K562 (cell line): ENCODE results near the gene TMEM191C. TPM values are rescaled to one million over a fixed set of nuclear protein-coding genes. Genes with fewer than 3 reads are reported as not detected.

ENCODE experiments used
- ATF3 ChIP-seq, 2 experiments: fragments of 450-650 bp in 1 of 2; sonication (generic) in 1 of 2; formaldehyde crosslinking in 1 of 2; IDR thresholded peaks in 1 of 2; conservative IDR thresholded peaks in 1 of 2; 2 replicates each; pipeline versions ENCODE4 v1.6.1 to v1.8.1; 2016 to 2023; ENCODE audit warnings: mild to moderate bottlenecking in 2 of 2, moderate library complexity in 2 of 2, inconsistent platforms in 1 of 2, missing genetic modification reagents in 1 of 2
- HLTF ChIP-seq: fragments of 450-650 bp; IDR thresholded peaks from 2 replicates; pipeline ENCODE4 v1.6.1; 2016
- KLF10 ChIP-seq: fragments of 250-450 bp; sonication (Bioruptor Pico); IDR thresholded peaks from 2 replicates; pipeline ENCODE4 v1.6.1; 2021; ENCODE audit warnings: matching md5 sums
- MAZ ChIP-seq, 2 experiments: fragments of 450-650 bp in 1 of 2; sonication (generic) in 1 of 2; formaldehyde crosslinking; IDR thresholded peaks in 1 of 2; conservative IDR thresholded peaks in 1 of 2; 2 replicates each; pipeline versions ENCODE4 v1.4.0 to v1.5.0; 2020; ENCODE audit warnings: mild to moderate bottlenecking in 1 of 2, missing genetic modification reagents in 1 of 2
- MIER1 ChIP-seq: fragments of 450-650 bp; IDR thresholded peaks from 2 replicates; pipeline ENCODE4 v1.6.1; 2016; ENCODE audit warnings: antibody characterized with exemption, mild to moderate bottlenecking, low read depth
- PATZ1 ChIP-seq: fragments of 250-450 bp; sonication (Bioruptor Pico); IDR thresholded peaks from 2 replicates; pipeline ENCODE4 v1.5.0; 2020; ENCODE audit warnings: mild to moderate bottlenecking, borderline replicate concordance
- PHF21A ChIP-seq: fragments of 450-650 bp; IDR thresholded peaks from 2 replicates; pipeline ENCODE4 v1.6.1; 2017; ENCODE audit warnings: low read depth, borderline replicate concordance
- RBM15 ChIP-seq: fragments of 200-400 bp; formaldehyde crosslinking; IDR thresholded peaks from 2 replicates; pipeline ENCODE4 v1.6.1; 2018; ENCODE audit warnings: mild to moderate bottlenecking, low read length, moderate library complexity; ENCODE audit not compliant: insufficient read depth
- RBM17 ChIP-seq: fragments of 200-400 bp; formaldehyde crosslinking; IDR thresholded peaks from 2 replicates; pipeline ENCODE4 v1.6.1; 2017; ENCODE audit warnings: low read depth, mild to moderate bottlenecking, low read length, borderline replicate concordance
- RNF219 ChIP-seq: fragments of 250-450 bp; sonication (Bioruptor Pico); IDR thresholded peaks from 2 replicates; pipeline ENCODE4 v1.5.0; 2022; ENCODE audit warnings: mild to moderate bottlenecking
- SAFB2 ChIP-seq: fragments of 200-400 bp; formaldehyde crosslinking; IDR thresholded peaks from 2 replicates; pipeline ENCODE4 v1.6.1; 2018; ENCODE audit warnings: borderline replicate concordance, low read length, low read depth, moderate library complexity; ENCODE audit not compliant: severe bottlenecking
- SIN3B ChIP-seq: fragments of 450-650 bp; IDR thresholded peaks from 2 replicates; pipeline ENCODE4 v1.6.1; 2017; ENCODE audit warnings: low read depth, mild to moderate bottlenecking, moderate library complexity
- SNRNP70 ChIP-seq: fragments of 200-400 bp; formaldehyde crosslinking; optimal IDR thresholded peaks from 2 replicates; pipeline ENCODE3; 2017; ENCODE audit warnings: low read depth, low read length
- SRSF1 ChIP-seq: fragments of 200-400 bp; formaldehyde crosslinking; IDR thresholded peaks from 2 replicates; pipeline ENCODE4 v1.6.1; 2017; ENCODE audit warnings: mild to moderate bottlenecking, low read depth, low read length, moderate library complexity
- ZSCAN32 ChIP-seq: fragments of 450-650 bp; formaldehyde crosslinking; IDR thresholded peaks from 2 replicates; pipeline ENCODE4 v1.4.0; 2020; ENCODE audit warnings: mild to moderate bottlenecking, moderate library complexity
- polyA plus RNA-seq, 8 experiments: library from polyadenylated mRNA; depleted of rRNA in 4 of 8; stranded (reverse) in 5 of 8; unstranded in 3 of 8; fragments of >200 nt; fragmentation: Nextera tagmentation in 2 of 8; fragmentation: Illumina TruSeq in 1 of 8; extraction: Ambion mirVana in 2 of 8; extraction: Trizol in 1 of 8; gene quantifications; 2 replicates each; pipeline versions ENCODE4 v1.2.1 to v1.2.3, GENCODE V29; 2011 to 2014; ENCODE audit warnings: inconsistent platforms in 1 of 8, missing spikeins in 1 of 8
- total RNA-seq, 7 experiments: library from RNA; depleted of rRNA in 6 of 7; stranded (reverse); fragments of >200 nt in 6 of 7; fragmentation: Illumina TruSeq in 2 of 7; extraction: Trizol in 2 of 7; gene quantifications; 2 replicates each; pipeline versions ENCODE4 v1.2.1 to v1.2.3, GENCODE V29; 2011 to 2021; ENCODE audit warnings: low replicate concordance in 1 of 7
- TF ChIP-seq, protein P1 (sequence below): fragments of 450-650 bp; conservative IDR thresholded peaks from 2 replicates; pipeline ENCODE4 v1.6.1; 2016; ENCODE audit warnings: missing genetic modification characterization, low read depth, mild to moderate bottlenecking, missing compliant biosample characterization, moderate library complexity
- TF ChIP-seq, protein P2 (sequence below): fragments of 450-650 bp; IDR thresholded peaks from 2 replicates; pipeline ENCODE4 v1.6.1; 2017; ENCODE audit warnings: mild to moderate bottlenecking, moderate library complexity
- TF ChIP-seq, protein P3 (sequence below): sonication (generic); formaldehyde crosslinking; IDR thresholded peaks from 2 replicates; pipeline ENCODE4 v1.8.0; 2022; ENCODE audit warnings: mild to moderate bottlenecking, missing genetic modification reagents, borderline replicate concordance

TMEM191C gene
- total and polyA plus RNA-seq, 9 of the 15 experiments (the other 6 are each of a cell fraction or from before 2014, with no cell fraction given) = 0.15 to 7.1 (median 1.1) TPM

DNA sequence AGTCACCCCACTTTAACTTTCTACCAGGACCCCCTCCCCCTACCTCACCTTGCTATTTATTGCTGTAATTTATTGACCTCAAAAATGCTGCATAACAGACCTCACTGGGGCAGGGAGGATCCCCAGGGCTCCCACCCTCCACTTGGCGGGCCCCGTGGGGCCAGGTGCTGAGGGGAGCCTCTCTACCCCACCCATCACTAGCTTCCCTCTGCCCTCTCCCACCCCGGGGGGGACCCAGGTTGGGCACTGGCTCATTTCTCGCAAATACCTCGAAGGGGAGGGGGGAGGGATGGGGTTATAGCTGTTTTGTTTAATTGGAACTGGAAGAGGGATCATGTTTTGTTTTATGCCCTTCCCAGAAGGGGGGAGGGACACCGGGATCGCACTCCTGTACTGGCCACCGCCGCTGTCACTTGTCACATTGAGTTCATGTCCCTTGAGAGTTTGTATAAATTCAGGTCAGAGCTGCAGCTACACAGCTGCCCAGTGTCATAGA lies 16.3 kb upstream of the TMEM191C start (continued):
- TF ChIP-seq ATF3 (IDR thresholded peaks at IDR 0.05) (no peak), ATF3 (CRISPR knock-in tag; conservative IDR thresholded peaks at IDR 0.05) (no peak), SAFB2 (no peak), KLF10 (no peak), HLTF (no peak), ZSCAN32 (CRISPR knock-in tag) (no peak), RBM15 (no peak), PHF21A (no peak), RNF219 (no peak), SNRNP70 (no peak), PATZ1 (CRISPR knock-in tag) (no peak), MIER1 (no peak), RBM17 (no peak), MAZ (CRISPR knock-in tag; conservative IDR thresholded peaks at IDR 0.05 in 1 of 2, IDR thresholded peaks at IDR 0.05 in 1 of 2) (no peak), SIN3B (no peak), SRSF1 (no peak)
- TF ChIP-seq, protein P1, sequence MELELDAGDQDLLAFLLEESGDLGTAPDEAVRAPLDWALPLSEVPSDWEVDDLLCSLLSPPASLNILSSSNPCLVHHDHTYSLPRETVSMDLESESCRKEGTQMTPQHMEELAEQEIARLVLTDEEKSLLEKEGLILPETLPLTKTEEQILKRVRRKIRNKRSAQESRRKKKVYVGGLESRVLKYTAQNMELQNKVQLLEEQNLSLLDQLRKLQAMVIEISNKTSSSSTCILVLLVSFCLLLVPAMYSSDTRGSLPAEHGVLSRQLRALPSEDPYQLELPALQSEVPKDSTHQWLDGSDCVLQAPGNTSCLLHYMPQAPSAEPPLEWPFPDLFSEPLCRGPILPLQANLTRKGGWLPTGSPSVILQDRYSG (tag) = no peak
- TF ChIP-seq, protein P2, sequence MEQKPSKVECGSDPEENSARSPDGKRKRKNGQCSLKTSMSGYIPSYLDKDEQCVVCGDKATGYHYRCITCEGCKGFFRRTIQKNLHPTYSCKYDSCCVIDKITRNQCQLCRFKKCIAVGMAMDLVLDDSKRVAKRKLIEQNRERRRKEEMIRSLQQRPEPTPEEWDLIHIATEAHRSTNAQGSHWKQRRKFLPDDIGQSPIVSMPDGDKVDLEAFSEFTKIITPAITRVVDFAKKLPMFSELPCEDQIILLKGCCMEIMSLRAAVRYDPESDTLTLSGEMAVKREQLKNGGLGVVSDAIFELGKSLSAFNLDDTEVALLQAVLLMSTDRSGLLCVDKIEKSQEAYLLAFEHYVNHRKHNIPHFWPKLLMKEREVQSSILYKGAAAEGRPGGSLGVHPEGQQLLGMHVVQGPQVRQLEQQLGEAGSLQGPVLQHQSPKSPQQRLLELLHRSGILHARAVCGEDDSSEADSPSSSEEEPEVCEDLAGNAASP = no peak
- TF ChIP-seq, protein P3, sequence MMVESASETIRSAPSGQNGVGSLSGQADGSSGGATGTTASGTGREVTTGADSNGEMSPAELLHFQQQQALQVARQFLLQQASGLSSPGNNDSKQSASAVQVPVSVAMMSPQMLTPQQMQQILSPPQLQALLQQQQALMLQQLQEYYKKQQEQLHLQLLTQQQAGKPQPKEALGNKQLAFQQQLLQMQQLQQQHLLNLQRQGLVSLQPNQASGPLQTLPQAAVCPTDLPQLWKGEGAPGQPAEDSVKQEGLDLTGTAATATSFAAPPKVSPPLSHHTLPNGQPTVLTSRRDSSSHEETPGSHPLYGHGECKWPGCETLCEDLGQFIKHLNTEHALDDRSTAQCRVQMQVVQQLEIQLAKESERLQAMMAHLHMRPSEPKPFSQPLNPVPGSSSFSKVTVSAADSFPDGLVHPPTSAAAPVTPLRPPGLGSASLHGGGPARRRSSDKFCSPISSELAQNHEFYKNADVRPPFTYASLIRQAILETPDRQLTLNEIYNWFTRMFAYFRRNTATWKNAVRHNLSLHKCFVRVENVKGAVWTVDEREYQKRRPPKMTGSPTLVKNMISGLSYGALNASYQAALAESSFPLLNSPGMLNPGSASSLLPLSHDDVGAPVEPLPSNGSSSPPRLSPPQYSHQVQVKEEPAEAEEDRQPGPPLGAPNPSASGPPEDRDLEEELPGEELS (CRISPR knock-in tag) = no peak
